Fibroblast of skin of back (primary cell): ENCODE results near the gene HAS3.

Source experiments
- DNase-seq: peaks from one replicate; pipeline ENCODE4 v3.0.0-alpha.2; 2013

Gene HAS3

DNA sequence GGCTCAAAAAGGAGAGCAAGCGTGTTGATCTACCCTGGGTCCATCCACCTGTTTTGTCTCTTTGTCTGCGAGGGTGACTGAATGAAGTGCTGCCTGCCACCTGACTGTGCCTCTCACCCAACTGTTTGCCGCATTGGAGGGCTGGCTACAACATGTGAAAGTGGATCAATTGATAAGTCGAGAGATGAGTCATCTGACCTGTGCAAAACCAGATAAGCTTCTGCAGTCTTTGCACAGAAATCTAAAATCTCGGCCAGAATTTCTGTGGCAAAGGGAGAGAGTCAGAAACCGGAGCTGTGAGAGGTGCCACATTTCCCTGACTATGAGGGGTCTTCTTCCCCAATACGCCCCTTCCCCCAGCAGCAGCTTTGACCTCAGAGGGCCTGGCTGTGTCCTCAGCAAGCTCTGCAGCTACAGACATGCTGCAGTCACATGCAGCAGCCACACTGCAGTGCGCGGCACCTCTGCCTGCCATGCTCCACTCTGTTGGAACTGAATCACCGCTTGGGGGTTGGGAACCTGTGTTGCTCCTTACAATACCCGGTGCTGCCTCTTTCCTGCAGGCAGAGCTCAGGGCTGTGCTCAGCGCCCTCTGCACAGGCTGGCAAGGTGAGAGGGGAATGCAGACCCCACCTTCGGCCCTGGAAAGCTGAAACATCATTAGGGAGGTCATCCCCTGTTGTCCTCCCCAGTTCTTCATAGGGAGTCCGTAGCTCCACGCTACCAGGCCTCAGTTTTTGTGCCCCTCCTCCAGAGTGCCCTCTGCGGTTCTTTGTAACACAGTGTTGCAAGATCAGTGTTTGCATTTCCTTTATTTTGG is 16.2 kb upstream of the HAS3 start:
- no peak for DNase-seq

DNA sequence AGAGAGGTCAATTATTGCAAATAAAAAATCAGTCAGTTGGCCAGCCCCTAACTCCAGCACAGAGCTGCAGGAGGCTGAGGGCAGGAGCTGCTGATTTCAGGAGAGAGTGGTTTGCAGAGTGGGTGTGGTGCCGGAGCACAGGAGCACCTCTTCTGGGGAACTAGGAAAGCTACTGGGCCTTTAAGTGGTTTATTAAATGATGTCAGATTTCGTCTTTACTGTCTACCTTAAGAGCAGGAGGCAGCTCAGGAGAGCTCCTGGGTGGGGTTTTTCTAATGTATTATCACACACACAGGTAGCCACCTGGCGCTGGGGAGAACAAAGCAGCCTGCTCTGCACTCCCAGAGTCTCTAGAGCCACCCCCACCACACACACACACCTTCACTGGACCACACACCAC is 11.5 kb upstream of the HAS3 start:
- no peak for DNase-seq

- no peak for DNase-seq
Measured at GRCh38 chr16:69094501-69094900, 11.0 kb upstream of the HAS3 start.

DNA sequence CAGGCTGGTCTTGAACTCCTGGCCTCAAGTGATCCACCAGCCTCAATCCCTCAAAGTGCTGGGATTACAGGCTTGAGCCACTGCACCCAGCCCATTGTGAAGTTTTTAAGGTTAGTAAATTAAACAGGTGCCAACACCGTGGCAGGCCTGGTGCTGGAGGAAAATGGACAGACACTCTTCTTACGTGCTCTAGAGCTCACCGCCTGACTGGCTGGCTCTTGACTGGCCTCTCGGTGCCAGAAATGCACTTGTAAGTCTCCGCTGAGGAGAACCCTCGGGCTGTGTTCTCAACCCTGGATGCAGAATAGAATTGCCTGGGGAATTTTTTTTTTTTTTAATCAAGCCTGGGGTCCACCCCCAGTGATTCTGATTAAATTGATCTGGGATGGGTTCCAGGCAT is 10.3 kb upstream of the HAS3 start:
- no peak for DNase-seq

- DNase-seq = no peak
Measured at GRCh38 chr16:69100071-69100691, 5.3 kb upstream of the HAS3 start.

GRCh38 chr16:69106491-69107315 is 1.2 kb downstream of the HAS3 start:
- DNase-seq = no peak

- no peak for DNase-seq
Measured at GRCh38 chr16:69107316-69107962, 2.0 kb downstream of the HAS3 start.

DNA sequence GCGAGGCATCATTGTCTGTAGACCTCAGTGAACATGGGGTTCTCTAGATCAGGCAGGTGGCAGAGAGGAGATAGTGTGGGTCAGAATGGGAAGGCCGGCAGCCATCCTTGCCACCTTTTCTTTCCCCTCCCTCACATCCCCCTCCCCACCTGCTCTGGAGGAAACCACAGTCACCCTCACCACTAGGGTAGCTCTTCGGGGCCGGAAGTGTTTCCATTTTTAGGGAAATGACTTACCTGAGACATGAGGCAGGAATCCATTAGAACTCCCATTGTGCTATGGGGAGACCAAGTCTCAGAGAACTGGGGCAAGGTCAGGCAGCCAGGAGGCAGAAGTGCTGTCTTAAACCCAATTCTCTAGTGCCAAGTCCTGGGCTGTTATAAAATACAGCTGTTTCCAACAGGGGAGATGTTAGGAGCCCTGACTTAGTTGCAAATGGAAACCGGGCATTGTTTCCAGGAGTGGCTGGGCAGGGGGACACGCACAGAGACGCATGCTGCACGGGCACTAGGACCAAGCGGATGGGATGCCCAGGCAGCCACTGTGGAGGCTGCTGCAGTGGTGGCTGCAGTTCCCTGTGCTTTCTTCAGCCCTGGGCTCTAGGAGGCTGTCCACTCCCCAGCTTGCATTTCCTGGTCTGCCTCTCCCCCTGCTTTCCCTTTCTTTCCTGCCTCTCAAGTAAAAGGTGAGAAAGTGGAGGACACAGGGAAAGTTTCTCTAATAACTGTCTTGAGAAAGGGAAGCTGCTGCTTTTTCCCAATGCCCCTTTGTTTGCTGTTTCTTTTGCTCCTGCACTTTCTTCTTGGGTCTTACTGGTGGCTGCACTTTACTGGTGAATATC is 2.8 kb downstream of the HAS3 start:
- no peak for DNase-seq

- DNase-seq = no peak
Measured at GRCh38 chr16:69108905-69109252, 3.4 kb downstream of the HAS3 start.

GRCh38 chr16:69109486-69110270 is 4.2 kb downstream of the HAS3 start:
- DNase-seq = no peak

GRCh38 chr16:69110406-69110805 is 5.0 kb downstream of the HAS3 start:
- no peak for DNase-seq

DNA sequence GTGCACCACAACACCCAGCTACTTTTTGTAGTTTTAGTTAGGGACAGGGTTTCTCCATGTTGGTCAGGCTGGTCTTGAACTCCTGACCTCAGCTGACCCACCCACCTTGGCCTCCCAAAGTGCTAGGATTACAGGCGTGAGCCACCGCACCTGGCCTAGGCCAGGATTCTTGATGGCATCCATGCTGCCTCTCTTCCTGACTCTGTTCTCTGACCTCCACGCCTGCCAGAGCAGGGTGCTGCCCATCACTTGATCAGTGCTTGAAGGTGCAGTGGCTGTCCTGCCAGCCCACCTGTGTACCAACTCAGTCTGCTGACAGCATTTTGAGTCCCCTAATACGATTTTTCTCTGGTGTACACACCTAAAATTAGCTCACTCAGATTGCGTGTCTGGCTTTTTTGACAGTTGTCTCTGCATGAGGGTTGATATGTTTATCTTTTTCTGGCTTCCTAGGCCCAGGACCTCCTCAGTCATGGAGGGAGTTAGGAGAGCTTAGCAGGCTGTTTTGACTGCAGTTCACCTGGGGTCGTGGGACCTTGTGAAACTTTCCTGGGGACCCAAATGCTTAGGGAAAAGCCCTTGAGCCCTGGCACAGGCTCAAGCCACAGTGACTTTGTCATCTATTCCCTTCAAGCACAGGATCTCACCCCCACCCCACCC is 5.9 kb downstream of the HAS3 start:
- DNase-seq = no peak

- DNase-seq = no peak
Measured at GRCh38 chr16:69111876-69112230, 6.4 kb downstream of the HAS3 start.

DNA sequence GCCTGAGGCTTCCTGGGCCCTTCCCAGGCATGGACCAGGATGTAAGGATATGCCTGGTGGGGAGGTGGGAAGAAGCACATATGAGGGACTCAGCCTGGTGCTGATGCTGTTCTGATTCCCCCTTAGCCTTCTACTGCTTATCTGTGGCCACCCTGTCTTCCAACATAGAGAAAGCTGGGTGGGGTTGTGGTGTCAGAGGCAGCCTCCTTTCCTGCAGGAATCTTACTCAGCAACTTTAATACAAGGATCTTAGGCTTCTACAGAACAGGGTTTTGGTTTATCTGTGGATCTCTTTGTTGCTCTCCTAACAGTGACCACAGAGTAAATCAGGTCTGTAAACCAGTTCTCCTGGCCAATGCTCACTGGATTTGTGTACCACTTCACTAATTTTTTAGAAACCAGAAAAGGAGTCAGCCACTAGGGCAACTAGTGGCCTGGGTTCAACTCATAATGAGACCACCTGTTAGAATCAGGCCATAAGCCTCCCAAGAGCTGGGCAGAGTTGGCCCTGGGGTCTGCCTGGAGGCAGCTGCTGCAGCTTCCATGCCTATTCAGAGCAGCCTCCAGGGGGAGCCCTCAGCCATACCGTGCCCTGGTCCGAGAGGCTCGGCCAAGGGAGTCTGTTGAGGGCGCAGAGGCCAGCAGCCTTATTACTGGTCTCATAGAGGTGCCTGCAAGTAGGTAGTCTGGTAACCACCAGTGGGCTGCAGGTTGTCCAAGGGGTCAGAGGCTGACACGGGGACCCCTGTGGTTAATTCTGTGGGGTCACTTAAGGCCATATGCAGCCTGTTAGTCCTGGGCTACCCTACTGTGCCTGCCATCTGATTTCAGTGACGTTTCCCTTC is 7.1 kb downstream of the HAS3 start:
- peak; percentile 32 for DNase-seq

- no peak for DNase-seq
Measured at GRCh38 chr16:69113216-69113615, 7.8 kb downstream of the HAS3 start.

DNA sequence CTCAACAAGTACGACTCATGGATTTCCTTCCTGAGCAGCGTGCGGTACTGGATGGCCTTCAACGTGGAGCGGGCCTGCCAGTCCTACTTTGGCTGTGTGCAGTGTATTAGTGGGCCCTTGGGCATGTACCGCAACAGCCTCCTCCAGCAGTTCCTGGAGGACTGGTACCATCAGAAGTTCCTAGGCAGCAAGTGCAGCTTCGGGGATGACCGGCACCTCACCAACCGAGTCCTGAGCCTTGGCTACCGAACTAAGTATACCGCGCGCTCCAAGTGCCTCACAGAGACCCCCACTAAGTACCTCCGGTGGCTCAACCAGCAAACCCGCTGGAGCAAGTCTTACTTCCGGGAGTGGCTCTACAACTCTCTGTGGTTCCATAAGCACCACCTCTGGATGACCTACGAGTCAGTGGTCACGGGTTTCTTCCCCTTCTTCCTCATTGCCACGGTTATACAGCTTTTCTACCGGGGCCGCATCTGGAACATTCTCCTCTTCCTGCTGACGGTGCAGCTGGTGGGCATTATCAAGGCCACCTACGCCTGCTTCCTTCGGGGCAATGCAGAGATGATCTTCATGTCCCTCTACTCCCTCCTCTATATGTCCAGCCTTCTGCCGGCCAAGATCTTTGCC is 9.0 kb downstream of the HAS3 start:
- DNase-seq = no peak

GRCh38 chr16:69114976-69115355 is 9.5 kb downstream of the HAS3 start:
- no peak for DNase-seq

GRCh38 chr16:69115361-69115760 is 9.9 kb downstream of the HAS3 start:
- DNase-seq = no peak

DNA sequence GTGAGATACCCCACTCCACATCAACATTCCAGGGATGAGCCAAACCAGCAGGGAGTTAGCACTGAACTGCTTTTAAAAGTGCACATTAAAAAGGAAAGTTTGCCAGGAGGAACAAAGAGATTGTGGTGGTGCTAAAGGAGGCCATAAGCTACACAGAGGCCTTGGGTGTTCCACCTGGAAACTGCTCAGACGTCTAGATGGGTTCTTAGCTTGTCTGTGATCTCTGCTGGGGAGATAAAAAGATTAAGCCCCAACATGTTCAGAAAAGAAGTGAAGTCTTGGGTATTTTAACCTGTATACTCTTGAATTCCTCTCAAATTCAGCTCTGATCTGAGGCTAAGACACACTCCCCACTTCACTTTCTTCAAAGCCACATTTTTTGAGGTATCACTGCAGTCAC is 10.4 kb downstream of the HAS3 start:
- DNase-seq = no peak
